Left hindlimb (tissue), 1 donor: ENCODE results near the gene ASCC2.
"Not testable (repeated sequence)": the region's sequence is repeated elsewhere in the genome, so short reads cannot be mapped to it uniquely, and the experiment has no call there.

Experiments
- DNase-seq: peaks from one replicate; pipeline ENCODE4 v3.0.0-alpha.2; 2018

ASCC2 gene

GRCh38 chr22:29855611-29856181 lies 17.6 kb upstream of the ASCC2 start:
- DNase-seq, result no peak

DNA sequence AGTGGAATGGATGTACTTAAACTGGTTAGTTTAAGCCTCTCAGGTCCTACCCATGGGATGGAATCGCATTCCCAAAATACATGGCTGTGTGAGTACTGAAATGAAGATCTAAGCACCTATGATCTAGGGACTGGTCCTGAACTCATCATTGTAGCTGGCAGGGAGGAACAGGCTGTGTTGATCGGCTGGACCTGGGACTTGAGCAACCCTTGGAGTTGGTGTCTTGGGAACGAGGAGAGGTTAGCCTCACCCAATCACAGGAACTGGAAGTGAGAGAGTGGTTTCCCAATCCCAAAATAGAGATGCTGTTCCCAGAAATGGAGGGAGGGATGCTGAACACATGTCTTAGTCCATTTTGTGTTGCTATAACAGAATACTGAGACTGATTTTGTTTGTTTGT lies 16.4 kb upstream of the ASCC2 start:
- DNase-seq, result no peak

DNA sequence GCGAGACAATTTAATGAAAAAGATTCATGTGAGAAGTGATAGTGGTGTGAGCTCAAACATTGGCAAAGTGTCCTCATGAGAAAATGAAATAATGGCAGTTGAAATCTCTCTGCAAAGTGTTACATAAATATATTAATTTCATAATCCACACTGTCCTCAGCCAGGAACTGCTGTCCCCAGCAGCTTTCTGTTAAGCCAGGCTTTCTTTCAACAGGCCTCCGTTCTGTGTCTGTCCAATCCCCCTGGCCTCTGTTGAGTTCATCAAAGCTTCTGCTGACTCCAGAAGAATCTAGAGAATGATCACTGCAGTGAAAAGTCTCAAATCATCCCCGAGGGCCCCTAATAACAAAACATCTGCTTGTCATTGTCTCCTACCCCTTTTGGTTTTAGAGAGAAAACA lies 10.0 kb upstream of the ASCC2 start:
- no peak for DNase-seq

DNA sequence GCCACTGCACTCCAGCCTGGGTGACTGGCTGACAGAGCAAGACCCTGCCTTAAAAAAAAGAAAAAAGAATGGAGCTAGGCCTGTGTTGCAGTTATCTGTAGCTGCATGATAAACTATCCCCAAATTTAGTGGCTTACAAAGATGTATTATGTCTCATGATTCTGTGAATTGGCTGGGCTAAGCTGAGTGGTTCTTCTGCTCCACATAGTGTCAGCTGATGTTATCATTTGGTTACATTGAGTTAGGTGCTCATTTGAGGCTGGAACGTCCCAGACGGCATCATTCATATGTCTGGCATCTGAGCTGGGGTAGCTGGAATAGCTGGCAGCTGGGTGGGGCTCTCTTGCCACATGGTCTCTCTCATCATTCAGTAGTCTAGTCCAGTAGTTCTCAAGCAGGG lies 8.2 kb upstream of the ASCC2 start:
- no peak for DNase-seq

DNA sequence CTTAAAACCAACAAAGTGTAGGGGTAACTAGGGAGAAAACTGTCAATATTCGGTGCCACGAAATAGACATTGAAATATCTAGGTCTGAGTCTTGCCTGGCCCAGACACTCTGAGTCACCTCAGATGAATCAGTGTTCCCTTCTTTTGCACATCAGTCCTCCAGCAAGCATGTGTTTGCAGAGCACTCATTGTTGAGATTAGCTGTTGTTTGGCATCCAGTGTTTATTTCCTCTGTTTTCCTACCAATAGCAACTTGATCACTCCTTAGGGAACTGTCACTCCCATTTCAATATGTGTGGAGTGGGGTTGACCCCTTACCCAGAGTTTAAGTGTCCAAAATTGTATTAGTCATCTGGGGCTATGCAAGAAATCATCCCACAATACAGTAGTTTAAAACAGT lies 4.7 kb upstream of the ASCC2 start:
- DNase-seq, result no peak

DNA sequence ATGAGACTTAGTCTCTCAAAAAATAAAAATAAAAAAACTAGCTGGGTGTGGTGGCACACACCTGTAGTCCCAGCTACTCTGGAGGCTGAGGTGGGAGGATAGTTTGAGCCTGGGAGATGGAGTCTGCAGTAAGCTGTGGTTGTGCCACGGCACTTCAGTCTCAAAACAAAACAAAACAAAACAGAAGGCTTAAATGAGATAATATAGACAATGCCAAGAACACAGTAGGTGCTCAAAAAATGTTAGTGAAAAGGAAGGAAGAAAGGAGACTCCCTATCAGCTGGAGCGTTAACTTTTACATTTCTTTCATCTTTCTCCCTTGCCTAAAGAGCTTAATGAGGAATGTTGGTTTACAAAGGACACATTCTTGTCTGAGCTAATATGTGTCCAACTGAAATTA lies 4.1 kb upstream of the ASCC2 start:
- no peak for DNase-seq

DNA sequence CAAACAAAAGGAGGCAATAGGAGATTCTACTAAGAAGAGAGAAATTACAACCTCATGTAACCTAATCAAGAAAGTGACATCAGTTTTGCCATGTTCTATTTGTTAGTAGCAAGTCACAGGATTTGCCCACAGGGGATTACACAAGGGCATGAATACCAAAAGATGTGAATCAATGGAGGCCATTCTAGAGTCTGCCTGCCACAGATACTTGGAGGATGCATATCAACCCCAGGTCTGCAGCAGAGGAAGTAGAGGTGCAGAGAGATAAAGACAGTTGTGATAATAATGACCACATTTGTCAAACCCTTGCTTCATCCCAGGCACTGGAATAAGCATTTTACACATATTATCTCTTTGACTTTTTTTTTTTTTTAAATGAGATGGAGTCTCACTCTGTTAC lies 2.4 kb upstream of the ASCC2 start:
- no peak for DNase-seq

- no peak for DNase-seq
Measured at GRCh38 chr22:29839039-29839438, 965 bp upstream of the ASCC2 start.

- no peak for DNase-seq
Measured at GRCh38 chr22:29838599-29838956, 504 bp upstream of the ASCC2 start.

DNA sequence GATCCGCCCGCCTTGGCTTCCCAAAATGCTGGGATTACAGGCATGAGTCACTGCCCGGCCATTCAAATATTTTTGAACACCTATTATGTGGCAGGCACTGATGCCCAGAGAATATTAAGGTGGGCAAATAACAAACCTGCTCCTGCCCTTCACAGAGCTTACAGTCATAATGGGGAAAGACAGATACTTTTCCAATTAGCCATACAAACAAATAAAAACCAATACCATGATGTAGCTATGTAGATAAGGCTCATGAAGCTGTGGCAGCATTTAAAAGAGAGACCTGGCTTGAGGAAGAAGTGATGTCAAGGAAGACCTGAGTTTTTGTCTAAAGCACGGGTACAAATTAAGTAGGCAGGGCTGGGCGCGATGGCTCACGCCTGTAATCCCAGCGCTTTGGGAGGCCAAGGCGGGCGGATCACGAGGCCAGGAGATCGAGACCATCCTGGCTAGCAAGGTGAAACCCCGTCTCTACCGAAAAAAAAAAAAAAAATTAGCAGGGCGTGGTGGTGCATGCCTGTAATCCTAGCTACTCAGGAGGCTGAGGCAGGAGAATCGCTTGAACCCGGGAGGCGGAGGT lies 1.2 kb downstream of the ASCC2 start:
- not testable (repeated sequence) for DNase-seq

DNA sequence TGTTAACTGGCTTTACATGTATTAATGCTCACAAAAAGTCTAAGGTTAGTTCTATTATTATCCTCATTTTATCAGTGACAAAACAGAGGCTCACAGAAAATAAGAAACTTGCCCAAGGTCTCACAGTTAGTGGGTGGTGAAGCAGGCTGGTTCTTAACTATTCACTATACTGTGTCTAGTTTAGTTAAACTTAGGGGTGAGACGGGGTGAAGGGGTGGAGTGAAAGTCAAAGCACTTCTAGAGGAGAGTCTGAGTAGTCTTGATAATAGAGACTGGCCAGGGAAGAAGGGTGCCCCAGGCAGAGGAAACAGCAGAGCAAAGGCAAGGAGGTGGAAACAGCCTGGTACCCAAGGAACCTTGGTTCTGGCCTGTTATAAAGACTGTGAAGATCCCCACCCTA lies 4.0 kb downstream of the ASCC2 start:
- DNase-seq, result no peak

- DNase-seq, result no peak
Measured at GRCh38 chr22:29833392-29833965, 4.6 kb downstream of the ASCC2 start.

GRCh38 chr22:29831958-29832357 lies 6.1 kb downstream of the ASCC2 start:
- no peak for DNase-seq

DNA sequence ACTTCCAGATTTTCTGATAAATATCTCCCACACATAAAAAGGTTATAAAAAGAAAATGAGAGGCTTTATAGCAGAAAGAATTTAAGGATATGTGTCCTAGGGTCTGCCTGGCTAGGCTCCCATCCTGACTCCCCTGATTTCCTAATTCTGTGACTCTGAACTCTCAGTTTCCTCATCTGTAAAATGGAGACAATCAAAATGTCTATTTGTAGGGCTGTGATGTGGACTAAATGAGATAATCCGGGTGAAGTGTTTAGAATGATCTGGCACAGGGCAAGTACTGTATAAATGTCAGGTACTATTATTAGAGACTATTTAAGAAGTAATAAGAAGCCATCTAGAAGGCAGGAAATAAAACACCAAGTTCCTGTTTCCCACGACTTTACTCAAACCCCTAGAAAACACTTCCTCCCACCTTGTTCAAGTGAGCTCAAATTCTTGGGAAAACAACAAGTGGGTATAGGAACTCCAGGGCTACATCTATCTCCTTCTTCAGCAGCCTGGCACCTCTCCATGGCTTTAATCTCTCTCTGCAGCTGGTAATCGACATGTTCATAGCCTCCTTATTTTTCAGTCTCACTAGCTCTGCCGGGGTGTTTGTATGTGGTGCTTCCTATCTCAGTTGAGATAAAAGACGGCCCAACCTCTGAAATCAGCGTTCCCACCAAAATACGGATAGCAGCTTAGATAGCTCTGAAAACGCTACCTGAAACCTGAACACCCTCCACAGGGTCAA lies 6.7 kb downstream of the ASCC2 start:
- DNase-seq, result no peak

GRCh38 chr22:29830585-29830984 lies 7.5 kb downstream of the ASCC2 start:
- no peak for DNase-seq

GRCh38 chr22:29827726-29828125 lies 10.3 kb downstream of the ASCC2 start:
- DNase-seq, result not testable (repeated sequence)

DNA sequence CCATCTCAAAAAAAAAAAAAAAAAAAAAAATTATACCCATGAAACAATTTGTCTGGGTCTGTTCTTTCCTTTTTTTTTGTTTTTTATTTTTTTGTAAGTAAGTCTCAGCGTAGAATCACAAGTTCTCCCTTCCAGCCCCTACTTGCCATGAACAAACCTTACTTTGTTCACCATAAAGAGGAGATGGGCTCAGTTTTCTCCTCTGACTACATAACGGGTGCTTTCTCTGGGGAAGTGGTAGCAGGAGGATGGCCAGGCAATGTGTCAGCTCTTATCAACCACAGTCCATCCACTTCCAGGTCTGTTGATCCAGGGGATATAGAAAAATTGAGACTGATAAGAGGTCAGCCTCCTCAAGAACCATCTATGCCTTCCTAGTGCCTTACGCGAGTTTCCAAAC lies 11.0 kb downstream of the ASCC2 start:
- DNase-seq, result no peak

- no peak for DNase-seq
Measured at GRCh38 chr22:29825578-29825977, 12.5 kb downstream of the ASCC2 start.

GRCh38 chr22:29824677-29825076 lies 13.4 kb downstream of the ASCC2 start:
- DNase-seq, result no peak

DNA sequence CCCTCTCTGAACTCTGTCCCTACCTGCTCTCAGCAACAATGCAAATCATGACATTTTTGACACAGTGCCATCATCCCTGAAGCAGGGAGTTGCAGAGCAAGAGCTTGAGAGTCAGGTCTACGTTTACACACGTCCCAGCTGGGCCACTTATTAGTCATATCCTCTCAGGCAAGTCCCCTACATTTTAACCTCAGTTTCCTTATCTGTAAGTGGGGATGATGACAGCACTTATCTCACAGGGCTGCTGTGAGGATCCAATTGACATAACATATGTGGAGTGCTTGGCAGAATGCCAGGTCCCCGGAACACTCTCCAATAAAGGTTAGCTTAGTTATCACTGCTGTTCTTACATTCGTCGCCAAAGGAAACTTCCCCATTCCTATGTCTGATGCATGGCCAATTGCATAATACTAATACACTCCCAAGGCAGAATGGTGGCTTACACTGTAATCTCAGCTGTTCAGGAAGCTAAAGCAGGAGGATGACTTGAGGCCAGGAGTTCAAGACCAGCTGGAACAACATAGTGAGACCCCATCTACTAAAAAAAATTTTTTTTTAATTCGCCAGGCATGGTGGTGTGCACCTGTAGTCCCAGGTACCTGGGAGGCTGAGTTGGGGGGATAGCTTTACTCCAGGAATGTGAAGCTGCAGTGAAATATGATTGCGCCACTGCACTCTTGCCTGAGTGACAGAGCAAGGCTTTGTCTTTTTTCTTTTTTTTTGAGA lies 16.6 kb downstream of the ASCC2 start:
- peak; percentile 39 for DNase-seq

GRCh38 chr22:29820961-29821290 lies 17.1 kb downstream of the ASCC2 start:
- no peak for DNase-seq

DNA sequence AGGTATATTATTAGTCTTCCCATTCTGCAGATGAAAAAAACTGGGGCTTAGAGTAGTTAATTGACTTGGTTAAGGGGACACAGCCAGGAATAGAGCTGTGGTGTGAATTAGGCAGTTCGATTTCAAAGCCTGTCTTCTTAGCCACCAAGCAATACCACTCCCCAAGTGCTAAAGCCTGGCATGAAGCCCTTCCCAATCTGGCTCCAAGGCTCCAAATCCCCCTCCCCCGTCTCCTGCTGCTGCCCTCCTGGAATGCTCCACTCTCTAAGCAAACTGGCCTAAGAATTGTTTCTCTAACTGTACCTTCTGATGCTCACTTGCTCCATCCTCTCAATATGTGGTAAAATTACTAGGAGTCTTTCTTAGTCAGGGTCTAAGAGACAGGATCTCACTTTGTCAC lies 18.6 kb downstream of the ASCC2 start:
- no peak for DNase-seq

DNA sequence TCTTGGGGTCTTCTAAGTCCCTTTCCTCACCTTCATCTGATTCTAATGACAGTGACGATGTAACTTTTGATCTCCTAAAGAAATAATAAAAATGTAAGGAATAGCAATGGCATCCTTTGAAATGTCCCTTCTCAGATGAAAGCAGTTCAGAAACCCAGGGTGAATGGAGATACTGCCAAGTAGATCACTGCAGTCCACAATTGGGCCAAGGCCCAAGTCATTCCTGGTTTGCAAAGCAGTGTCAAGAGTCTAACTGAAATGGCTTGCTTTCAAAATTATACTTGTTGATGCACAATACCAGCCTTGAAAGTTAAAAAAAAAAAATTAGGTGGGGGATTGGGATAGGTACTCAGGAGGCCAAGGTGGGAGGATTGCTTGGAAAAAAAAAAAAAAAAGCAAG lies 20.4 kb downstream of the ASCC2 start:
- DNase-seq, result no peak

DNA sequence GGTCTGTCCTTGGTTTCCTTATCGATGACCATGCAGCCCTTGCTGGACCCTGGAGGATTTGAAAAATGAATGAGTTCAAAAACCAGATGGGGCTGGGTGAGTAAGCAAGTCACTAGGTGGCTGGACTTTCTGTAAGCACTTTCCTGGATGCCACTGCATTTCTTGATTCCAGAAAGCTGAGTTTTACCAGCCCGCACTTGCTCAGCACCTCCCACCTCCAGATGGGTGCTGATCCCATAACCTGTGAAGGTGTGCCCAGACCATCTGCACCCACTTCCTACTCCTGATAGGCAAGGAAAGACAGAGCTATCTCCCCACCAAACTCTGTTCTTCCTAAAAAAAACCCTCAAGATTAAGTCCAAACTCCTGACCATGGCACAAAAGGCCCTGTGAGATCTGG lies 21.1 kb downstream of the ASCC2 start:
- DNase-seq, result no peak
